SIG-M5 treated with dmso at 0.1 percent for 504 hours (cell line): ENCODE results near the gene RNF138.
"Not testable (repeated sequence)": the region's sequence is repeated elsewhere in the genome, so short reads cannot be mapped to it uniquely, and the experiment has no call there.

ENCODE experiments used
- DNase-seq: peaks from one replicate; lab custom pipeline; 2025; ENCODE audit not compliant: unreplicated experiment; lab: John Stamatoyannopoulos, UW

Gene RNF138, protein sequence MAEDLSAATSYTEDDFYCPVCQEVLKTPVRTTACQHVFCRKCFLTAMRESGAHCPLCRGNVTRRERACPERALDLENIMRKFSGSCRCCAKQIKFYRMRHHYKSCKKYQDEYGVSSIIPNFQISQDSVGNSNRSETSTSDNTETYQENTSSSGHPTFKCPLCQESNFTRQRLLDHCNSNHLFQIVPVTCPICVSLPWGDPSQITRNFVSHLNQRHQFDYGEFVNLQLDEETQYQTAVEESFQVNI

GRCh38 chr18:32091724-32092421, at the start of gene RNF138:
Gene RNF138 (plus strand): TSS chr18:32091874. CDS start chr18:32092777, 903 bp downstream.
- peak; percentile 88 for DNase-seq

DNA sequence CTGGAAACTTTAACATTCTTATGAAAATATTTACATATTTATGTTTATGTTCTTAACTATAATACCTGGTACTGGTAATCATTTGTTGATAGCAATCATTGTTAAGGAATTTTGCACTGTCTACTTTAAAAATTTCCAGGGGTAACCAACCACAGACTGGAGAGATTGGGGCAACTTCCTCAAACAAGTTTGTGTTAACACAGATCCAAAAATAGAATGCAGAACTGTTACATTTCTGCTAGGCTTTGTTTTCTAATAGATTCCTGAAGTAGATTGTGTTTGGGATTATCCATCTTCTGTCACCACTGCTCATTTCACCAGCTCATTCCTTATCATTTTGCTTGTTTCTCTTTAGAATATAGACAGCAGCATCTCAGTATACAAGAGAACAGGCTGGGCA, 49.3 kb upstream of the RNF138 start:
- peak; percentile 76 for DNase-seq

DNA sequence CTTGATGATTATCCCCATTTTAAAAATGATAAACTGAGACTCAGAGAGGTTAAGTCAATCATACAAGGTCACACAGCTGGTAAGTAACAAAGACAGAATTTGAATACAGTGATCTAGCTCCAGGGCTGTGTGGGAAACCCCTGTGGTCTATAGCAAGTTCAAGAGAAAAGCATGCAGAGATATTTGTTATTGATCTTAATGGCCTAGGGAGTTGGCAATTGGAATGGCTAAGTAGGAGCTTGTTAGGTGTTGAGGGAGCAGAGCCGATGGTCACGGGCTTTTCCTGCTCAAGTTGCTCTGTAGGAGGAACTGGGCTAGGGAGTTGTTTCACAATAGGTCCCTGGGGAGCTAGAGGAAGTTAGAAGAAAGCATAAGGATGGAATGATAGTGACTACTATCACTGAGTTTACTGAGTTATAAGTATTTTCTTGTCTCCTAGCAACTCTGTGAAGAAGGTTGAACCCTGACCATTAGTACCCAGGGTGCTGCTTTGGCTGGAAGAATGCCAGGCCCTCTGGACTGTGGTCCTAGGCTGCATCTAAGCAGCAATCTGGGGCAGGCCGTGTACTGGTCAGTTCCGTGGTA, 43.1 kb upstream of the RNF138 start:
- peak; percentile 82 for DNase-seq

DNA sequence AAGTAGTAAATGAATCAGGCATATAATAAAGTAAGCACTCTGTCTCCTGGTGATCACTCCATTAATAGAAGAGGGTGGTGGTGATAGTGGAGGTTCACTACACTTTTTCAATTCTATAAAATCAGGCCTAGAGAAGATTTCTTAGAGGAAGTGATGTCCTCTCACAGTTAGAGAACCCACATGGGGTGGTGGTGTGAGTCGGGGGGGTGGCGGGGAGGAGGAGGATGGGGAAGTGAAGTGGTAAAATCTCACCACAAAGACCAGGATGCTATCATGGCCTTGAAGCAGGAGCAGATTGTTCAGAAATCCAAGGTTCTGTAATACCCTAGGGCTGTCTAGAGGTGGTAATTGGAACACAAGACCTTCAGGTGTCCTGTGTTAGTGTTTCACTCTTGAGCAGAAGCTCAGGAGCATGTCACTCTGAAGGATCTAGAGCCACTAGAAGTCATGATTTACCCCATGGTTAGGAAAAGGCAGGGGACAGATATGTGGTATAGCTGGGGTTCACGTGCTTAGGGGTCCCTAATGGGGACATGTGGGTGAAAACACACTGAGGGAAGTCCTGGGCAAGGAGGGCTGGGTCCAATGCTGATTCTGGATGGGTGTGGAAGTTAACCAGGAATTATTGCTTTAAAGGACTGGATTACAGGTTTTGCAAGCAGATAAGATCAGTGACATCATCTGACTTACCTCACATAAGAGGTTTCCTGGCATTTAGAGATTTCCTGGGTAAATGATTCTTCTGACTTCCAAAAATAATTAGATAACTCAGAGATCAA, 42.1 kb upstream of the RNF138 start:
- DNase-seq = peak; percentile 78

DNA sequence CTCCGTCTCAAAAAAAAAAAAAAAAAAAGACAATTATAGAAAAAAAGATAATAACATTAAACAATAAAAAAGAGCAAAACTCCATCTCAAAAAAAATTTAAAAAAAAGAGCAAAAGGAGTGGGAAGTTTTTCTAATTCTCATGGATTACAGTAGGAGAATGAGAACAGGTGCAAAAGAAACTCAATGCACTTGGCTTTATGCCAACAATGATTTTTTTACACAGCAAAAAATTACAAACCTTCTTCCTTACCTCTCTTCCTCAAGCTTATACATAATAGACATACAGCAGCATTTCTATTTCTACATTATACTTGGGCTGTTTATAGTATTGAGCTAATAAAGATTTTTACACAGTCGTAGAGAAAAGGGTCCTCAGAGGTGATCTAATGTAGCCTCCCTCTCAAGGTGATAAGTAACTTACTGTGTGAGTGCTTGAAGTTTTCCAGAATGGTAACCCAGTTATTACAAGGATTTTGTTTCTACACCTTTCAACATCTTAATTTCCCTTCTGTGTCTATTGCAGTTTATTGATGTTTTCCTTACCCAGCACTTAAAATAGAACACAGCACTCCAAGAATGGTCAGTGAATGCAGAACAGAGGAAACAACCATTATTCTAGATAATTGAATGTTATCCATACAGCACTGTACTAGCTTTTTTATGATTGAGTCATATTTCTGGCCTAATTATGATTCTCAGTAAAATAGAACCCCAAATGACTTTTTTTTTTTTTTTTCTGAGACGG, 34.9 kb upstream of the RNF138 start:
- no peak for DNase-seq

DNA sequence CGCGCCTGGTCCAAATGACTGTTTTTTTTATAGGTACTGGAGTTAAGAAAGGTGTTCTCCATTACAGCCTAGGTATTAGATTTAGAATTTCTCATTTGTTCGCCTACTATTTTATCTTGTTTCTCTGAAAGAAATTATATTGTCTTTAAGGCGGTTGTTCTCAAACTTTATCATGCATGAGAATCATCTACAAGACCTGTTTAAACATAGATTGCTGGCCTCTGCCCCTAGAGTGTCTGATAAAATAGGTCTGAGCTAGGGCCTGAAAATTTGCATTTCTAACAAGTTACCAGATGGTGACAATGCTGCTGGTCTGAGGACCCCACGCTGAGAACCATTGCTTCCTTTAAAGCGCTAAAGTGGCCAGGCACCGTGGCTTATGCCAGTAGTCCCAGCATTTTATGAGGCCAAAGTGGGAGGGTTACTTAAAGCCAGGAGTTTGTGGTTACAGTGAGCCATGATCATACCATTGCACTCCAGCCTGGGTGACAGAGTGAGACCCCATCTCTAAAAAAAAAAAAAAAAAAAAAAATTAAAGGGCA, 34.0 kb upstream of the RNF138 start:
- no peak for DNase-seq

- DNase-seq = no peak
Measured at GRCh38 chr18:32060026-32060425, 31.6 kb upstream of the RNF138 start.

DNA sequence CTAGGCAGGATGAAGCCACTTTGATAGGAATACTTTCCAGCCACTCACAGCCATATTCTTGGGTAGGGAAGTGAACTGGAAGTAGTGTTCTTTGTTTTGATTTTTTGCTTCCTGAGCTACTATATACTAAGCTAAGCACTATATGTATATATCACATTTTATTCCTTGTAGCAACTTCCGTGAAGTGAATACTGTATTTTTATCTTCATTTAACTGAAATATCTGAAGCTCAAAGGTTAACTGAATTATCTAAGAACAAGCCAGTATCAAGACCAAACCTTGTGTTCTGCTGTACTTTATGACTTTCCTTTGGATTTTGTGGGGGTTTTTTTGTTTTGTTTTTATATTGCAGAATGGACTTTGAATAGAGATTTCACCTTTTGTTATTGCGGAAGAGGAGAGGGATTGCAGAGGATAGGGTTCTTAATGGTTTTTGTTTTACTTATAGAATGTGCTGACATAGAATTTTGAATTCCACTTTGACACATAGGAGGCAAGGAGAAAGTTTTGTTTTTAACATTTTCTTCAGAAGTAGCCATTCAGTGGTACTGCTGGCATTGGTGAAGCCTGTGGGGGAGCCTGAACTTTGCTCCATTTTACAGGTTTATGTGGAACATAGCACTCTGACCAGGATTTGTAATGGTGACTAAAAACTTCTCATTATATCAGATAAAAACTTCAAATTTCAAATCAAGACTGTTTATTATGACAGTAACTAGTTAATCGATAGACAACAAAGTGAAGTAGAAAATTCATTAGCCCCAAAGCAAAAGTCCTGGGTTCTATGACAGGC, 24.1 kb upstream of the RNF138 start:
- no peak for DNase-seq

- peak; percentile 40 for DNase-seq
Measured at GRCh38 chr18:32072321-32072720, 19.4 kb upstream of the RNF138 start.

GRCh38 chr18:32074206-32074605, 17.5 kb upstream of the RNF138 start:
- DNase-seq = no peak

- no peak for DNase-seq
Measured at GRCh38 chr18:32078845-32079244, 12.8 kb upstream of the RNF138 start.

GRCh38 chr18:32081881-32082280, 9.8 kb upstream of the RNF138 start:
- DNase-seq = no peak

GRCh38 chr18:32083781-32084180, 7.9 kb upstream of the RNF138 start:
- no peak for DNase-seq

- DNase-seq = peak; percentile 82
Measured at GRCh38 chr18:32086881-32087280, 4.8 kb upstream of the RNF138 start.

GRCh38 chr18:32090831-32091230, 843 bp upstream of the RNF138 start:
- DNase-seq = not testable (repeated sequence)

GRCh38 chr18:32091325-32091723, 350 bp upstream of the RNF138 start:
- no peak for DNase-seq

GRCh38 chr18:32092422-32093101, 888 bp downstream of the RNF138 start:
- DNase-seq = peak; percentile 95

- DNase-seq = peak; percentile 83
Measured at GRCh38 chr18:32093102-32093511, 1.4 kb downstream of the RNF138 start.

GRCh38 chr18:32093523-32093922, 1.8 kb downstream of the RNF138 start:
- peak; percentile 40 for DNase-seq
